ENCODE results near the gene RASSF10.
"Not testable (repeated sequence)": the region's sequence is repeated elsewhere in the genome, so short reads cannot be mapped to it uniquely, and the experiment has no call there.

Gene RASSF10

DNA sequence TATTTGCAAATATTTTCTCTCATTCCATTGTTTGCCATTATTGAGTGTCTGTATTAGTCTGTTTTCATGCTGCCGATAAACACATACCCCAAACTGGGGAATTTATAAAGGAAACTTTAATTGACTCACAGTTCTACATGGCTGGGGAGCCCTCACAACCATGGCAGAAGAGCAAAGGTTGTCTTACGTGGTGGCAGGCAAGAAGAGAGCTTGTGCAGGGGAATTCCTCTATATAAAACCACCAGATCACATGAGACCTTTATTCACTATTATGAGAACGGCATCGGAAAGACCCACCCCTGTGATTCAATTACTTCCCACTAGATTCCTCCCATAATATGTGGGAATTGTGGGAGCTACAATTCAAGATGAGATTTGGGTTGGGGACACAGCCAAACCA is 10.2 kb downstream of the RASSF10 start:
- no peak for DNase-seq (ENCODE audit: low read depth in 4 of 4, low spot score in 1 of 4)

DNA sequence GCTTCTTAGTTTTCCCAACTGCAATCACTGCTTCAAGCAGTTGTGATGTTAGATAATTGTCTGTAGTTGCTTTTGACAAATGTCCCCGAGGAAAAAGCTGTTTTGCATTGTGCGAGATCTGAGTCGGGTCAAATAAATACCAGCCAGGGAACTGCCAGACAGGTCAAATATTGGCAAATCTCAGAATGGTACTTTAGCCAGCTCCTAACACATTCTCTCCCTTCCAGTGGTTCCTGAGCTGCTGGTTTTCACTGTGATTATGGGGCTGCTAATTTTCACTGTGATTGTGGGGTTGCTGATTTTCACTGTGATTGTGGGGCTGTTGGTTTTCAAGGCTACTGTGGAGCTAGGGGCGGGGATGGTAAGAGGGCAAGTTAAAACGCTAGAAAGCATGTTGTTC is 14.3 kb downstream of the RASSF10 start:
- DNase-seq (ENCODE audit: low read depth in 4 of 4, low spot score in 1 of 4): no peak

DNA sequence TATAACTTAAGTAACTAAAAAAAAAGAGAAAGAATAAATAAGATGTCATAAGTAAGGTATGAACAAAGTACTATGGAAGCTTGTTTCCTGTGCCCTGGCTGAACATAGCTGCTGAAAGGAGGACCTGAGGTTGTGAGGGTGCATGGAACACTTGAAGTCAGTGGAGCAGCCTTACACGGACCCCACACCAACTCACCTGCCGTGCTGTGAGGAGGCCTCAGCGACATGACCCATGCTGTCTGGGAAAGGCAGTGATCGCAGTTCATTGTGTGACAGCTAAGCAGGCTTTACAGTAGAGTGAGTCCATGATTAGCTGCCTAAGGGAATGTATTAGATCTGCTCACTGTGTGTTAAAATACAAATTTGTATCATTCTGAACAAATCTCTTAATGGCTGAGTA is 17.6 kb downstream of the RASSF10 start:
- no peak for DNase-seq (ENCODE audit: low read depth in 4 of 4, low spot score in 1 of 4)

DNA sequence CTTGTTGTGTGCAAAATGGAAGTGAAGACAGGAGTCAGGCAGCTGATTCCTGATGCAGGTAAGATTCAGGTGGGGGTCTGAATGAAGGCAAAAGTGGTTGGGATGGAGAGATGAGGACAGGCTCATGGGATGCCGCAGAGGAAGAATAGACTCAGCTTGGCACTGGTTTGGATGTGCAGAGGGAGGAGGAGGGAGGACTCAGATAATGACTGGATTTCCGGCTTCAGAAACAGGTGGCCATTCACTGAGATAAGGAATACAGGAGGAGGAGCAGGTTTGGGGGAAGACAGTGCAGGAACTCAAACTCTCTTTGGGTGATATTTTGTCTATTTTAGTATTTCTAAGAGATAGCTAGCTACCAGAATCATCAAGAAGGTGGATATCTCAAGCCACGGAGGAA is 19.2 kb downstream of the RASSF10 start:
- no peak for DNase-seq (ENCODE audit: low read depth in 4 of 4, low spot score in 1 of 4)

DNA sequence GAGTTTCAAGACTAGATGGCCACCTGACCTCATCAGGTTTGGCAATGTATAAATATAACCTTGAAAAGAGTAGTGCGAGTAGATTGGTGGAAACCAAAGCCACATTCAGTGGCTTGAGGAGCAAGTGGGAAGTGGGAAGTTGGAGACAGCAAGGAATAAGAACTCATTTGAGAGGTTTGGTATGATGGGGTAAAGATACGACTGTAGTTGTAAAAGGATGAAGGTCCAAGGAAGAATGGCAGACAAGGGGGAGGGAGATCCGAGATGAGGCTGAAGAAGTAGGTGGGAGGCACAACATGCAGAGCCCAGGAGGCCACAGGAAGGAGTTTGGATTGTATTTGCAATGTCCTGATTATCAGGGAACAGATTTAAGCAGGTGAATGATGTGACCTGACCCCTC is 20.8 kb downstream of the RASSF10 start:
- no peak for DNase-seq (ENCODE audit: low read depth in 4 of 4, low spot score in 1 of 4)

DNA sequence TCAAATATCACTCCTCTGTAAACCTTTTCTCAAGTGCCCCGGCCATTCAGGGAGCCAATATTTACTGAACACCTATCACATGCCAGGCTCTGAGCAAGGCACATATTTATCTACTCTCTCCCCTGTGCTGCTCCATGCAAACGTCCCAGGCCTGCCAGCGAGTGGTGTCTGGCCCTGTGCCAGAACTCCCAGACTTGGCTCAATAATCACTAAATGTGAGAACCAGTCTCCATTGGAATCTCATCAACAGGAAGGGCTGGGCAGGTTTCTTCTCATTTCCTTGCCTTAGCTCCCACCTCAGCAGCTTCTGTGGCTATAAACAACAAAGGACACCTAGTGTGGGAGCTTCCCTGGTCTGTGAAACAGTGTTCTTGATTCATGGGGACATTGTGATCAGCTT is 21.7 kb downstream of the RASSF10 start:
- DNase-seq (ENCODE audit: low read depth in 4 of 4, low spot score in 1 of 4): no peak

DNA sequence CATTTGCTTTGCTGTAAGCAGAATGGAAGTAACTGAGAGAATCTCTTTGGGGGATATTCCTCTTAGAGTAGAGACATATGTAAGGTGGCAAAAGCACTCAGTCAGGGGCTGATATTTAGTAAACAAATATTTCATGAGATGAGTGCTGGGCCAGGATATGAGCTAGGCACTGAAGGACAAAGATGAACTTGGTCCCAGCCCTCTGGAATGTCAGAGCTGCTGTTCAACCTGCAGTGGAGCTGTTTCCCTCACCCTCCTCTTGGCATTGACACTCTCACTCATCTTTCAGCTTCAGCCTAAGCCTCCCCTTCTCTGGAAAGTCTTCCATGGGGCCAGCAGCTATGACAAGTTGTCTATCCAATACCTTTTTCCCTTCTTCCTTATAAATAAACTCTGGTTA is 22.2 kb downstream of the RASSF10 start:
- DNase-seq (ENCODE audit: low read depth in 4 of 4, low spot score in 1 of 4): no peak

DNA sequence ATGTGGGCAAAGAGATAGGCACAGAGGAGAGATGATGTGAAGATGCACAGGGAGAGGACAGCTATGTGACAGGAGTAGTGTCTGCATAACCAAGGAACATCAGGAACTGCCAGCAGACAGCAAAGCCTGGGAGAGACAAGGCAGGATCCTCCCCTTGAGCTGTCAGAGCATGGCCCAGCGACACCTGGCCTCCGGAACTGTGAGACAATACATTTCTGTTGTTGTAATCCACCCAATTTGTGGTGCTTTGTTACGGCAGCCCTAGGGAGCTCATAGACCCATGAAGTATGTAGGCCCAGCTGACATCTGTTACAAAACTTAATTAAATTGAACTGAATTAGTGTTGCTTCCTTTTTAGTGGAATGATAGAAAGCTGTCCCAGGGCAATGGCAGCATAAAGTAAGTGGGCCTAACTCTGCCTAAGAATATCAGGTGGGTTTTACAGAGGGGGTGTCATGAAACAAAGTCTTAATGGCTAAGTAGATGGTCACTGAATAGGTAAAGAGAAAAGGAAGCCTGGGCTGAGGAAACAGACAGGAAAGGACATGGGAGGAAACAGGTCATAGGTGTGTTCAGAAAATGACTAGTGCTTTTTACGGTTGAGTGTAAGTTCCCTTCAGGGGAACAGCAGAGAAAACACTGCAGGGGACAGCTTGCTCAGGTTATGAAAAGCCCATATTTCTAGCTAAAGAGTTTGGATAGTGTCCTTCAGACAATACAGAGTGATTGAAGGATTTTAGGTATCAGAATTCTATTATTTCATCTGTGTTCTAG is 24.8 kb downstream of the RASSF10 start:
- no peak for DNase-seq (ENCODE audit: low read depth in 4 of 4, low spot score in 1 of 4)

DNA sequence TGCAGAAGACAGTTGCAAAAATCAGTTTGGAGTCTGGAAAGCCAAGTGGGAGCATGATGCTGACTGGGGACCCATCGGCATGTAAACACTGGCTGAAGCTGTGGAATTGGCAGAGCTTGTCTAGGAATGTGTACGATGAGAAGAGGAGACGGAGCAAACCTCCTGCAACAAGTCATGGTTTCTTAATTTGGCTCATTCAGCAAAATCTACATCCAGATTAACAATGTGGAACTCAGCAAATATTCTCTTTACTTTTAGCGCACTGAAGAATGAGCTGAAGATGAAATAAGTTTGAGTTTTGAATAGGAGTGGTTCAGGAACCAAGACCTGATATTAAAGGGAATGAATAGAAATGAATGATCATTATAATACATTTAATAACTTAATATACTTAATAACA is 26.6 kb downstream of the RASSF10 start:
- DNase-seq (ENCODE audit: low read depth in 4 of 4, low spot score in 1 of 4): no peak

DNA sequence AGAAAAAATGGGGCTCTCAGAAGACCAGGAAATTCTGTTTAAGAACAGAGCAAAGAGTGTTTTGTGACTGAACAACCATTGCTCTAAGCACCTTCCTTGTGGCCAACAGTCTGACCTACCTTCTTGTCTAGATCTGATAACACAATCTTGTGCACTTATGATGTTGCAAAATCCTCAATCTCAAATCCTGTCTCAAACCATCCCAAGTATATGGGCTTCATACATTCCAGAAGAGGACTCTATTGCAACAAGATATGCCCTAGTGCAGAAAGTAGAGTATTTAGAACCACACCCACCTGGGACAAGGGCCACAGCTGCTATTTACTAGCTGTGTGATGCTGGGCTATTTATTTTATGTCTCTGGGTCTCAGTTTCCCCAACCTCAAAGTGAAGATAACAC is 27.1 kb downstream of the RASSF10 start:
- no peak for DNase-seq (ENCODE audit: low read depth in 4 of 4, low spot score in 1 of 4)

DNA sequence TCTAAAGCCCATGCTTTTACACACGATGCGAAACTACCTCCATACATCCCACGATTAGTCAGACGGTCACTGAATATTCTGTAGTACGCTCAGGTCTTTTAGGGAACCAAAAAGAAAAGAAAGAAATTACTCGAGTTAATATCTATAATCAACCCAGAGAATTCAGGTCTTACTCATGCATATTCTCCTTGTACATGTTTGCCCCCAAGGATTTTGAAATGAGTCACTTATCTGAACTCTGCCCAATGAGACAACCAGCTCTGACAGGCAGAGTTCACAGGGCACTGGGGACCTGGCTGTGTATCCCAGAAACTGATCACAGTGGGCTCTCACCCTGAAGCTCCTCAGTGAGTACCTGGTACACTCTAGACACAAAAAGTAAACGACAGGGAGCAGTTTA is 29.2 kb downstream of the RASSF10 start:
- no peak for DNase-seq (ENCODE audit: low read depth in 4 of 4, low spot score in 1 of 4)

DNA sequence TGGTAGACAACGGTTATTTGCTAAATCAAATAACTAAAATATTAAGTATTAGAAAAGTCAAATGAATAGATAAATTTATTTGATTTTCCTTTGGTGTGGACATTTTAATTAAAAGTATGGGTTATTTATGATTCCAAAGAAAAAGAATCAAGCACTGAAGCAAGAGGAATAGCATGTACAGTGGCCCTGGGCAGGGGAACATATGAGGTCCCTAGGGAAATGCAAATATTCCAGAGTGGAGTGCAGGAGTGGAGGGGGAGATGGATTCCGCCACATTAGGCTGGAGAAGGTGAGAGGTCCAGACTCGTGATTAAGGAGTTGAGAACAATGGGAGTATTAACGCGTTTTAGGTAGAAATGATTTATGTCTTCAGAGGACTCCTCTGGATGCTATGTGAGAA is 30.0 kb downstream of the RASSF10 start:
- DNase-seq (ENCODE audit: low read depth in 4 of 4, low spot score in 1 of 4): no peak

DNA sequence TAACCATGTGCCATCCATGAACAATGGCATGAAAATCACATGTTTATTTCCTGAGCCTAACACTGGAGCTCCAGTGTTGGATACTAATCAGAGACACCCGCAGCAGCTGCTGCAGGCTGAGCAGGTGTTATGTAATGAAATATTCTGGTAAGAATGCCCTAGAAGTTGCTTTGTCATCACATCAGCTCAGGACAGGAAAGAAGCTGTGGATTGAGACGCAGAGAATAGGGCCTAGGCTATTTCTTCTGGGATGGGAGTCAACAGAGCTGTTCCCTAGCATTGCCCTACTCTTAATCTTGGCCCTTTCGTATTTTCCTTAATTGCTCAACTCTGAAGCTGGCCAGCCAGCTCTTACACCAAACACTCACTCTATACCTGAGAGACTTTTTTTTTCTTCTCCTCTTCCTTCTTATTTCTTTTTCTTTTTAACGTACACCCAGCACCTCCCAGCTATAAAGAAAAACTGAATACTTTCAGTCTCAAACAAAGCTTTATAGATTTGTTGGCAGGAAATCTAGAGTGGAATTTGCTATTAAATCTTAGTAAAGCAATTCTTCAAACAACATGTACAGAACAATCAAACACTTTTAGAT is 31.9 kb downstream of the RASSF10 start:
- DNase-seq (ENCODE audit: low read depth in 4 of 4, low spot score in 1 of 4): no peak

DNA sequence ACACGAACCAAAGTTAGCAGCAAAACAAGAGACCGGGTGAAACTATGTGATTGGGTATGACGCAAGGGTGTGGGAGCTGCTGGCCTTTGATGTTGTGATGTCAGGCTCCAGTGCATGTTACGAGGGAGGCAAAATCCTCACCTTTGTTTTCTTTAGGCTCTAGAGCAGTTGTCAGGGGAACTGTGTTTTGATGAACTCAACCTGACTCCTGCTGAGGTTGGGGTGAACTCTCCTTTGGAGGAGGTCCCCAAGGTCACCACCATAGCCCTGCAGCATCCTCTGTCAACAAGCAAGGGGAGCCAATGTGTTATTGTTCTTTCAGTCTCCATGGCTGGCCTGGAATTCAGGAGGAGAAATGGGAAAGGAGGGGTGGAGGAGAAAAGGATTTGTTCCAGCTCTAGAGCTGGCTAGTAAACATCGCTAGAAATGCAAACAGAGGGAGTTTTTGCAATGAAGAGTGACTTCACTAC is 33.8 kb downstream of the RASSF10 start:
- DNase-seq (ENCODE audit: low read depth in 4 of 4, low spot score in 1 of 4): no peak

DNA sequence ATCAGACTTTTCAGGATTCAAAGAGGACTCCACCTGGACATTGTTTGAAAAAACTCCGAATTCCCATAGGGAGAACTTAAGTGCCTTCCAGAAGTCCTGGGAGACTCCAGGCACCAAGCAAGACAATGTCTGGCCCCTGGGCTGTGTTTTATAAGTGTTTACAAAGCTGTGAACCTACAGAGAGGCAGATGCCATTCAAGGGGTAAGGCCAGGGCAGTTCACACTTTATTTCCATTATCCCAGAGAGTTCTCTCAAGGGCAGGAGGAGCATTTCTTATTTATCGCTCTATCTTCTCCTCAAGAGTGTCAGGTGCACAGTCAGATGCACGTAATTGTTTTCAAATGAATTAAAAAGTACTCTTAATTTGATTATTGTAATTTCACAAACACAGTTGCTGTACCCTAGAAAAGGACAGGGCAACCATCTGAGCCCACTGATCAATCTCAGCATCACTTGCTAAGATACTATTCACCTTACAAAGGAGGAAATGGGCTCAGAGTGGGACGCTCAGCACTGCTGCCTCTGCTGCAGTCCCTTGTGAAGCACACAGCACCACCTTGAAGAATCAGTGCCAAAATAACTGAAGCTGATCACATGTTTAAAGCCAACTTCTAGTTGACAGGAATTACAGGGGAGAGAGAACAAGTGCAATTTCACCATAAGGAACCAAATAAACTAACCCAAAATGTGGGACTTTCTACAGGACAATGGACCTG is 35.0 kb downstream of the RASSF10 start:
- no peak for DNase-seq (ENCODE audit: low read depth in 4 of 4, low spot score in 1 of 4)

DNA sequence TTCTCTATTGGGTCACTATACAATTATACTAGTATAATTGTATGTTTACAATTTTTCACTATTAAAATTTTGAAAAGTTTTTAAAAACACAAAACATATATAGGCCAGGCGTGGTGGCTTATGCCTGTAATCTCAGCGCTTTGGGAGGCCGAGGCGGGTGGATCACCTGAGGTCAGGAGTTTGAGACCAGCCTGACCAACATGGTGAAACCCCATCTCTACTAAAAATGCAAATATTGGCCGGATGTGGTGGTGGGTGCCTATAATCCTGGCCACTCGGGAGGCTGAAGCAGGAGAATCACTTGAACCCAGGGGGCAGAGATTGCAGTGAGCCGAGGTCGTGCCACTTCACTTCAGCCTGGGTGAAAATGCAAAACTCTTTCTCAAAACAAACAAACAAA is 36.0 kb downstream of the RASSF10 start:
- DNase-seq (ENCODE audit: low read depth in 4 of 4, low spot score in 1 of 4): not testable (repeated sequence)

DNA sequence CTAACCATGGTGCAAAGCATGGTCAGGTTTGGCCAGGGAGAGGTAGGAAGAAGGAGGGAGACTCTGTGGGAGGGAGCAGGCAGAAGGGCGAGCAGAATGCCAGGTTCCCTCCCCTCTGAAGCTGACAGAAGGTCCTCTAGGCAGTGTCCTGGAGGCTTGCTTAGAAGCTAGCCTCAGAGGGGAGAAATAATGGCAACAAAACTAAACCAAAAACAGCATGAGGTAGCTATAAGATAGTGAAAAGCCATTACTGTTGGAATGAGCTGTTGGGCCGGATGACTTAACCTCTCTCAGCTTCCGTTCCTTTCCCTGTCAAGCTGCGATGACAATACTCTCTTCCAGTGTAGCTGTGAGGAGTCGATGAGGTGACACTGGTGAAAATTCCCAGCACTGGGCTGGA is 36.6 kb downstream of the RASSF10 start:
- no peak for DNase-seq (ENCODE audit: low read depth in 4 of 4, low spot score in 1 of 4)

DNA sequence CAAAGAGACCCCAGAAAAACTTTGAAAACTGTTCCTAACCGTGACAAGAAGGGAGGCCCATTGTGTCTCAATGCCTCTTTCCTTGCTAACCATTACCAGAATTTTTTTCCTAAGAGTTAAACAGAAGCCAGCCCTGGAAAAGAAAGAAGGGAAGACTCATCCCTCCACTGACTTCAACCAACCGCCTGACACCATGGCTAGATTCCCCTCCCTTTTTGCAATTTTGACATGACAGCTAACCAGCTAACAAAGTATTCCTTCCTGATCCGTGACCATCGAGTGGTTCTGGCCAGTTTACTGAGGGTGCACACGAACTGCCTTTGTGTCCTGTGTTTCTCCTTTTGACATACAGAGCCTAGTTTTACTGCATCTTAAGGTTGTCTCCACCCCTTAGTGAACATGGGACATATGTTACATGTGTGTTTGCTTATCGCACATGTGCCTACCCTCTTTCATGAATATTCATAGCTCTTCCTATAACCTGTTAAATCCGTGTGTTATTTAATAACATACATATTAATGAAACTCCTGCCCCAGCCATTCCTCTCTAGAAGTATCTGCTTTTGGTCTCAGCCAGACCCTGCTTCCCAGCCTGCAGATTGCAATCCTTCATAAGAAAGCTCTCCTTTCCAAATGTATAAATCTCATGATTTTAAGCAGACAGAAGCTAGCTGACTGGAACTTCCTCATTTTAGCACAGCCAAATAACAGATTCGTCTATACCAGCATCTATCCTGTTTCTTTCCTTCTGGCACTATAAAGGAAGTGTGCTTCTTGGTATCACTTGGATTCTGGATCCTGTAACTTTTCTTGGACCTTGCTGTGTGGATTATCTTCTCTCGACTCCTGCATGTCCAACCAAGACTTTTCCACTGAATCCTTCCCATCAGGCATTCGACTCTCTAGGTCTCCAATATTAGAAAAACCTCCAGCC is 37.8 kb downstream of the RASSF10 start:
- no peak for DNase-seq (ENCODE audit: low read depth in 4 of 4, low spot score in 1 of 4)

DNA sequence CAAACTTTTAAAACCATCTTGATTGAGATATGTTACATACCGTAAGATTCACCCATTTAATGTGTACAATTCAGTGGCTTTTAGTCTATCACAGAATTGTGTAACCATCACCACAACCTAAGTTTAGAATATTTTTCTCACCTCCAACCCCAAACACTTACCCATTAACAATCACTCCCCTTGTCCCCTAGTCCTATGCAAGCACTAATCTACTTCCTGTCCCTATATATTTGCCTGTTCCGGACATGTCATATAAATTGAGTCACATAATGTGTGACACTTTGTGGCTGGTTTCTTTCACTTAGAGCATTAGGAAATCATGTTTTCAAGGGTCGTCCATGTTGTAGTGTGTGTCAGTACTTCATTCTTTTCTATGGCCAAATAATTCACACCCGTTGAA is 38.8 kb downstream of the RASSF10 start:
- no peak for DNase-seq (ENCODE audit: low read depth in 4 of 4, low spot score in 1 of 4)

DNA sequence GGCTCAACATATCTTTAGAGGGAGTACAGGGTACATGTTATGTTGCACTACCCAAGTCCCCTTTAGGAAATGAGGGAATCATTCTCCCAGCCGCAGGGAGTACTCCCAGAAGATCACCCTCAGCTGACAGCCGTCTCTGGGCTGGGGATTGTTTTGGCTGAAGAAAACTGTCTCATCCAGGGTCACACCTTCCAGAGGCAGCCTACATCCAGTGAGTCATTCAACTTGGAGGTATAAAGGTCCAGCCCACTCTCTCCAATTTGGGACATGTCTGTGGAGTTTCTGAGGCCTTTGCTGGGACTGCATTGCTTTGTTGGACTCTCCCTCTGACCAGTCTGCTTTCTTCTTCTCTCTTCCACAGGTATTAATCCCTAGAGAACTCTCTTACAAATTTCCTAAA is 42.1 kb downstream of the RASSF10 start:
- no peak for DNase-seq (ENCODE audit: low read depth in 4 of 4, low spot score in 1 of 4)

DNA sequence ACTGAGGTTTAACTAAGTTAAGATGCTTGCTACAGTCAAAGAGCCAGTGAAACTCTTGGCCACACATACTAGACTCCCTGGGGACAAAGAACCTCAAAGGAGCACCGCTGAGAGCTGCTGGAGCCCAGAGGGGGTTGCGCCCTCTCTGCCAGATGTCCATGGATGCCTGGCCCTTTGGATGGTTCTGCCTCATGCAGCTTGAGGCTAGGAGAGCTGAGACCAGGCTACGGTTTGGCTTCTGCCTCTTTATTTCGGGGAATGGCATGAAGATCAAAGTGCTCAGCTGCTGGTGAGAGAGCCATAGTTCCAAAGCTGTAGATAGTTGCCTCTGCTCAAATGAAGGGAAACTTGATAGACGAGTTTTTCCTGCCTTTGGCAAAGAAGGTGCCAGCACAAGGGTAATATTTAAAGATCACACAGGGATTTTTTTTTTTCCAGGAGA is 43.0 kb downstream of the RASSF10 start:
- no peak for DNase-seq (ENCODE audit: low read depth in 4 of 4, low spot score in 1 of 4)

Data from stimulated activated CD4-positive, alpha-beta T cell treated with anti-CD3 and anti-CD28 coated beads, Interleukin-1b, Interleukin-23, amount 100 ng/mL, for 24 hours (primary cell).